Measurements from ENCODE around the gene SSX2IP.
A peak's percentile ranks its signal among the peaks of the same experiment; 100 is the strongest.

Gene SSX2IP

DNA sequence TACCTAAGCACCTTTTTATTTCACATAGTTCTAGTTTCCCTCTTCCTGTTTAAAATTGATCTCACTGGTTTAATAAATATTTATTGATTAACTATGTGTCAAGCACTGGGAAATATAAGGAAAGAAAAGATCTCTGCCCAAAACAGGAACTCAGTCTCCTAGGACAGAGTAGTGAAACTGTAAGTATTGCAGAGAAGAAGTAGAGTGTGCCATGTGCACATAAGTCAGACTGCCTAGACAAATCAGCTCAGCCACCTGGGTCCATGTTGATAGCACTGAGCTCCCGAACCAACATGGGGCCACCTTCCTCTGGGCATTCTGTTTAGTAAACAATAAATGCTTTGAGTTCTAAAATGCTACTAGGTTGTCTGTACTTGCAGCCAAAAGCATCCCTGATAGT, 9.8 kb upstream of the SSX2IP start:
- Mint-ChIP-seq H3K4me3 (no peak overlapping the region), H3K9me3 (no peaks in the 10 kb centered on the region), H3K36me3 (ENCODE audit: low read depth) (no peaks in the 10 kb centered on the region), H3K27me3 (no peaks in the 10 kb centered on the region), H3K27ac (peak overlapping the region; percentile 30), H3K4me1 (ENCODE audit: low read depth) (peaks cover 22% of the 10 kb centered on the region)
- intact Hi-C loops (cut with micrococcal nuclease): no loop called here

DNA sequence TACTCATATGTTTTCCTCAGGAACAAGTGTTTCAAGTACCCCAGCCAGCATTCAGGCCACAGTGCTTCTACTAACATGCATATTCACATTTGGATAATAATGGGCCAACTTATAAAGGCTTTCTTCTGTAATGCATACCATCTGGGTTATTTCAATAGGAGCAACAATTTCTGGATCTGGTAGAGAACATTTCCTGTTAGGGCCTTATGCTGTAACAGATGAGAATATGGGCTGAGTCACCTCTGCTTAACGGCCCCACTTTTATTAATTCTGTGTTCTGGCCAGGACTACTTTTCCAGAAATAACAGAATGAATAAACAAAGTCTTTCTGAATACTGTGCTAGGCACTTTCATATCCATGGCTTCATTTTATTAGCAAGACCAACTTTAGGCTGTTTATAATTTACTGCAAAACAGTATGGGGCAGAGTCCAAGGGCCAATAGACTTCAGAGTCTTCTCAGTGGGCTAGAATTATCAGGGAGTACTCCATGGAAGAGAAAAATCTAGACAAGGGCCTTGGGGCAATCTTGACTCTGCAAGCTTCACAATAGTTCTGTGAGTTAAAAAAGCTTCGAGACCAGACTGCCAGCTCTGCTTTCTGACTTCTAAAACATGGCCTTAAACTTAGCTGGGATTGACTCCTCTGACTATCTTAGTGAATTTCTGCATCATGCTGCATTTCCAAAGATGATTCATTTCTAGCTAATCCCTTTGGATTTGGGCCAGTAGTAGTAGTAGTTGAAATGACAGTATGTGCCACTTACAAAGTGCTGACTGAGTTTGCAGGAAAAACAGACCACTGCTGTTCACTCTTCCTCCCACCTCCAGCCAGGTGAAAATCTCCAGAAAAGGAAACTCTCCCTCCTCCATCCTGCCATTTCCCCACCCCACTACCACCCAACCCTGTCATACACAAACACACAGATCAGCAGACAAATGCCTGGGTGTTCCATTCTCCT, 8.2 kb upstream of the SSX2IP start:
- Mint-ChIP-seq H3K4me1 (ENCODE audit: low read depth) (peaks cover 22% of the 10 kb centered on the region), H3K4me3 (no peak overlapping the region), H3K27me3 (no peaks in the 10 kb centered on the region), H3K27ac (no peak overlapping the region), H3K9me3 (no peaks in the 10 kb centered on the region), H3K36me3 (ENCODE audit: low read depth) (no peaks in the 10 kb centered on the region)
- intact Hi-C loops (cut with micrococcal nuclease): loop anchor here (10.0 kb wide), 1 partner anchor 404 kb away; no protein-coding TSS in a partner anchor

DNA sequence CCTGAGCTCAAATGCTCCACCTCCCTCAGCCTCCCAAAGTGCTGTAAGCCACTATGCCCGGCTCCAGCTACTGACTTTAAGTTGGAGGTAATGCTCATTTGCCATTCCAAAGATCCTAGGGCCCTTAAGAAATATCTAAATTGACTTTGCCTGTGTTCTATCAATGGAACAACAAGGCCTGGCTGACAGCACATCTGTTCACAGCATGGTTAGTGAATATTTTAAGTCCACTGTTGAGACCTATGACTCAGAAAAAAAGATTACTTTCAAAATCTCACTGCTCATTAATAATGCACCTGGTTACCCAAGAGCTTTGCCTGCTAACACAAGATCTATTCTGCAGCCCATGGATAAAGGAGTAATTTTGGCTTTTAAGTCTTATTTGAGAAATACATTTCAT, 3.5 kb upstream of the SSX2IP start:
- Mint-ChIP-seq H3K4me1 (ENCODE audit: low read depth) (peaks cover 36% of the 10 kb centered on the region), H3K27ac (no peak overlapping the region), H3K36me3 (ENCODE audit: low read depth) (peaks cover 6% of the 10 kb centered on the region), H3K4me3 (no peak overlapping the region), H3K9me3 (no peaks in the 10 kb centered on the region), H3K27me3 (no peaks in the 10 kb centered on the region)
- intact Hi-C loops (cut with micrococcal nuclease): loop anchor here (5.0 to 10.0 kb wide), 5 partner anchors 71 to 584 kb away; partner anchors contain the start of genes BCL10 and CTBS

DNA sequence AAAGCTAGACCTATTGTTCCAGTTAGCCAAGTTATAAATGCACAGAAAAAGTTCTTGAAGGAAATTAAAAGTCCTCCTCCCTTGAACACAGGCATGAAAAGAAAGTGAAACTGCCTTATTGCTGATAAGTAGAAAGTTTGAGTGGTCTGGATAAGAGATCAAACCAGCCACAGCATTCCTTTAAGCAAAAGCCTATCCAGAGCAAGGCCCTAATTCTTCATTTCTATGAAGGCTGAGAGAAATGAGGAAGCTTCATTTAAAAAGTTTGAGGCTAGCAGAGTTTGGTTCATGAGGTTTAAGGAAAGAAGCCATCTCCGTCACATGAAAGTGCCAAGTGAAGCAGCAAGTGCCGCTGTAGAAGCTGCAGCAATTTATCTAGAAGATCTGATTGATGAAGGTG, 2.7 kb upstream of the SSX2IP start:
- Mint-ChIP-seq H3K4me3 (no peak overlapping the region), H3K4me1 (ENCODE audit: low read depth) (peaks cover 42% of the 10 kb centered on the region), H3K27me3 (no peaks in the 10 kb centered on the region), H3K27ac (peak overlapping the region; percentile 60), H3K36me3 (ENCODE audit: low read depth) (peaks cover 6% of the 10 kb centered on the region), H3K9me3 (no peaks in the 10 kb centered on the region)
- intact Hi-C loops (cut with micrococcal nuclease): loop anchor here (5.0 to 10.0 kb wide), 5 partner anchors 71 to 584 kb away; partner anchors contain the start of genes BCL10 and CTBS

DNA sequence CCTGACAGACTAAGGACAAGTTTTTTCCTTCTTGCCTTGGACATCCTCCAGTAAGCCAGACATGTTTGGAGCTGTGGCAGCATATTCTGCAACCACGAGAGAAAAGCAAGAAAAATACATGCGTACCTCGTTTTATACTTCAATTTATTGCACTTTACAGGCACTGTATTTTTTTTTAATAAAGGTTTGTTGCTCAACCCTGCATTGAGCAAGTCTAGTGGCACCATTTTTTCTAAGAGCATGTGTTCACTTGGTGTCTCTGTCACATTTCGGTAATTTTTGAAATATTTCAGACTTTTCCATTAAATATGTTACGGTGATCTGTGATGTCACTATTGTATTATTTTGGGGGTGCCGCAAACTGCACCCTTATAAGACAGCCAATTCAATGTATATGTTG, 2.1 kb upstream of the SSX2IP start:
- H3K36me3 Mint-ChIP-seq (ENCODE audit: low read depth): peaks cover 6% of the 10 kb centered on the region
- H3K4me3 Mint-ChIP-seq: no peak overlapping the region
- H3K4me1 Mint-ChIP-seq (ENCODE audit: low read depth): peaks cover 47% of the 10 kb centered on the region
- no peaks in the 10 kb centered on the region for H3K27me3 Mint-ChIP-seq
- intact Hi-C loops (cut with micrococcal nuclease): loop anchor here (5.0 to 10.0 kb wide), 5 partner anchors 70 to 585 kb away; partner anchors contain the start of genes BCL10 and CTBS
- peak overlapping the region; percentile 60 for H3K27ac Mint-ChIP-seq
- no peaks in the 10 kb centered on the region for H3K9me3 Mint-ChIP-seq

DNA sequence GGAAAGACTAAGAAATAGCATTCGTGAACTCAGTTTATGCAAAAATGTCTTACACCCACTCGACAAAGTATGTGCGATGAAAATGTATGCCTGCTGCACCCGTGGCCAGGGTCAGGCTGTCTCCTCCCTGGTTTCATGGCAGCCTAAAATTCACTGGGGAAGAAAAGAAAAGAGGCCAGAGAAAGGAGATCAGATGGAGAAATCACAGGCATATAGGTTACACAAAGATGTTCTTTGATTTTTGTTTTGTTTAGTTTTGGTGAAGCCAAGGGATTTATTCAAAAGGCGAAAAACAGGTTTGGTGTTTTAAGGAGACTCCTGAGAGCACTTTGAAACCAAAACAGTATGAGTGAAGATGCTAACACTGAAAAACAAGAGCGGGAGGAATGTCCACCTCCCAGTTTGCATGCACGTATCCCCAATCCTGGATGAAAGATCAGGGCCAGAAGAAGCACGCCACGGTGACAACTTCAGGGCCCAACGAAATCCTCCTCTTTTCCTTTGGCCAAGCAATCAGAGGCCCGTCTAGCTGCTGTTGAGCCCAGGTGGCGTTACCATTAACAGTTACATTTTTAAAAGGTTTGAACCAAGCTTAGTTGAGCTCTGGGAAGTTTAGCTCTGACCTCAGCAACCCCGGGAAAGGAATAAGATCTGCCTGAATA, 992 bp upstream of the SSX2IP start:
- intact Hi-C loops (cut with micrococcal nuclease): loop anchor here (2.0 to 10.0 kb wide), 6 partner anchors 69 to 586 kb away; partner anchors contain the start of genes BCL10, CTBS, GNG5 and SPATA1
- Mint-ChIP-seq H3K4me3 (peak overlapping the region; percentile 96), H3K4me1 (ENCODE audit: low read depth) (peaks cover 40% of the 10 kb centered on the region), H3K27me3 (no peaks in the 10 kb centered on the region), H3K27ac (peak overlapping the region; percentile 92), H3K9me3 (no peaks in the 10 kb centered on the region), H3K36me3 (ENCODE audit: low read depth) (peaks cover 6% of the 10 kb centered on the region)

DNA sequence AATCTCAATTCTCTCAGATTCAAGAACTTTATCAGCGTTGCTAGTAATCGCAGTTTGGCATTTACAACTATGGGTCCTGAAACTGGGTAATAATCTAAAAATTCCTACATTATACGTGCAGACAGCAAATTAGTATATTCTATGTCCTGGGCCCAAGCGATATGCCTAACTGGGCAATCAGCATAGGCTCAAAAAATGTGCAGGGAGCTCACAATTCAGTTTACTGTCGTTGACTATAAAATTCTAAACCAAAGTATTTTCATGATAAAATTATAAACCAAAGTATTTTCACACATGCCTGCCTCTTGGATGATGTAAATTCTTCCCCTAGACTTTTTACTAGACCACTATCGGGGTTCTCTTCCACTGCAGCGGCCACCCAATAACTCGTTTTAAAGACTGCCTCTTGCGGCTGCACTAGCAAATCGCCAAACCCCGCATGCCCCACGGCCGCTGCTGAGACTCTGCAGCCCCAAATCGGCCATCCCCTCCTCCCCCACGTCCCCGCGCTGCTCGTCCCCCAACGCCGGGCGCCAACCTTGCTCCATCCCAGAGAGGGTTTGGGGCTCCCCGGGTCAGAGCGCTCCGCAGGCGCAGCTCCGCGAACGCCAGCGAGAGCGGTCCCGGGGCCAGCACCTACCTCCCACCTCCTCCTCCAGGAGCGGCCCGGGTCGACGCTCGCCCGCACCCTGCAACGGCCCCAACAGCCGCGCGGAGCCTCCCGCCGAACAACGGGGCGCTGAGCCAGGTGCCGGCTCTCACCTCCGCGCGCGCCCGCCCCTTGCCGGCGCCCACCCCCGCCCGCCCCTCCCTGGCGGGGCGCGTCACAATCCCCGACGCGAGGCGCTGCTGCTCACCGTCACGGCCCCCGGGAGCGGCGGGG, 506 bp downstream of the SSX2IP start:
- Mint-ChIP-seq H3K27ac (peak overlapping the region; percentile 92), H3K4me1 (ENCODE audit: low read depth) (peaks cover 40% of the 10 kb centered on the region), H3K36me3 (ENCODE audit: low read depth) (peaks cover 6% of the 10 kb centered on the region), H3K27me3 (no peaks in the 10 kb centered on the region), H3K9me3 (no peaks in the 10 kb centered on the region), H3K4me3 (peak overlapping the region; percentile 96)
- intact Hi-C loops (cut with micrococcal nuclease): loop anchor here (2.0 to 10.0 kb wide), 7 partner anchors 67 to 588 kb away; partner anchors contain the start of genes BCL10, CTBS, GNG5 and PRKACB

DNA sequence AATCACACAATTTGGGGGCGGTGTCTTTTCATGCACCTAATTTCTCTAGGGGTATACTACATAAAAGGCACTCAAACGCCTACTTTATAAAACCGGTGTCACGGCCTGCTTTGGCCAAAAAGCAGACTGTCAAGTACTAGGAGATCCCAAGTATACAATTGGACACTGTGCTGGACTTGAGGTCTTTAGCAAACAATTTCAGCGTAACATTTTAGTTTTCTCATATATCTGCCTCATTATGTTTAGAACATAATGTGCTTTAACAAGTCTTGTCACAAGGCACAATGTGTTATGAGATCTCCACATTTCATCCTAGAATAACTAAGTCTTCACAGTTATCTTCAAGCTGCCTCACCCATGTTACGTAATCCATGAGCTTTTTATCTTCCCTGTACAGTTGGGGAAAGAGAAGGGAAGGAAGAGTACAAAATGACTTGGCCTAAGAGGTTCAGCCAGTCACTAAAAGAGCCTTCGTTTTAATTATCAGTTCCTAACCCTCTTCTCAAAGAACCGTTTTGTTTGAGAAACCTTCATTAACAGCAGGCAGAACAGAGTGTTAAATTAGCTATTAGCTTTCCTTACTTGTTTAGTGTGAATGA, 1.7 kb downstream of the SSX2IP start:
- Mint-ChIP-seq H3K27me3 (no peaks in the 10 kb centered on the region), H3K9me3 (no peaks in the 10 kb centered on the region), H3K4me3 (no peak overlapping the region), H3K36me3 (ENCODE audit: low read depth) (peaks cover 6% of the 10 kb centered on the region), H3K4me1 (ENCODE audit: low read depth) (peaks cover 40% of the 10 kb centered on the region), H3K27ac (no peak overlapping the region)
- intact Hi-C loops (cut with micrococcal nuclease): loop anchor here (5.0 kb wide), 1 partner anchor 546 kb away; the partner anchor contains the start of gene PRKACB

DNA sequence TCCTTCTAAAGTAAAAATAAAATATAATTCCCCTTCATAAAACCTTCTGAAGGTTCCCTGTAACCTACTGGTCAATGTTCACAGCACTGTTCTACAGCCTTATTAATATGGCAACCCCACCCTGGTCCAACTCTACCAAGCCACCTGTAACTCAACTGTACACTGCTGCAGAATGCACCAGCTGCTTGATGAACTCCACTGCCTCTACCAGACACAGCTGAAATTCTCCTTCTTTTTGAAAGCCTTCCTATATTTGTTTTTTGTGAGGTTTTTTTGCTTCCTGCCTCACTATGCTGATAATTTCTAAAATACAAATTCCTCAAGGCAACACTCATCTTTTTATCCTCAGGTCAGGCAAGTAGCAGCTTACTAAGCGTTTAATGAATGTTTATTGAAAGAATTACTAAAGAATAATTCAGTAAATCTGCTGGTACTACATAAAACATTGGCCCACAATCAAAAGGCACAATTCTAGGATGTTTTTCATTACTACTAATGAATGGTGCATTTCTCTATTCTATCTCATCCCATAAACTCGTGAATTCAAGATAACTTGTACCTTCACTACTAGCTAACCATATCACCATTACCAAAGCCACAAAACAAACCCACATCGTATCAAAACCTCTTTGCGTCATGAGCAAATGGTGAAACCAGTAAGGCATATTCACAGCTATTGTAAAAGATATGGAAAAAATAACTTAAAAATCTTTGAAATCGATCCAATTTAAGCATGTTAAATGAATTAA, 2.4 kb downstream of the SSX2IP start:
- H3K36me3 Mint-ChIP-seq (ENCODE audit: low read depth): peaks cover 6% of the 10 kb centered on the region
- H3K4me3 Mint-ChIP-seq: no peak overlapping the region
- H3K27ac Mint-ChIP-seq: no peak overlapping the region
- H3K9me3 Mint-ChIP-seq: no peaks in the 10 kb centered on the region
- peaks cover 36% of the 10 kb centered on the region for H3K4me1 Mint-ChIP-seq (ENCODE audit: low read depth)
- intact Hi-C loops (cut with micrococcal nuclease): loop anchor here (5.0 kb wide), 1 partner anchor 546 kb away; the partner anchor contains the start of gene PRKACB
- no peaks in the 10 kb centered on the region for H3K27me3 Mint-ChIP-seq

DNA sequence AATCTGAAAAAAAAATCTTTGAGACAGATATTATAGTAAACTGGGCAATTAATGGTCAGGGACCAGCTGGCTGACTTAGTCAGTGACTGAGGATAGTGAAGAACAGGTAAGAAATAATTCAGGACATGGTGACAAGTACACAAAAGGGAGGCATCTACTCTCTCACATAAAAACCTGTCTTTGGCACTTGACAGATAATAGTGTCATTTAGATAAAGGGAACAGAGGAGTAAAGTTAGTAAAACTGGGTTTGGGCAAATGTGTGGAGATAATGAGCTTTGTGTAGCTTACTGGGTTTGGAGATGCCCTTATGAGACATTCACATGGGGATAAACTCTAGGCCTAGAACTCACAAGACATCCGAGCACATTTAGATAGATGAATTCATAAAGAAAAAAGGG, 4.0 kb downstream of the SSX2IP start:
- H3K4me3 Mint-ChIP-seq: no peak overlapping the region
- intact Hi-C loops (cut with micrococcal nuclease): loop anchor here (5.0 kb wide), 1 partner anchor 544 kb away; the partner anchor contains the start of gene PRKACB
- peaks cover 6% of the 10 kb centered on the region for H3K36me3 Mint-ChIP-seq (ENCODE audit: low read depth)
- no peaks in the 10 kb centered on the region for H3K27me3 Mint-ChIP-seq
- no peaks in the 10 kb centered on the region for H3K9me3 Mint-ChIP-seq
- H3K4me1 Mint-ChIP-seq (ENCODE audit: low read depth): peaks cover 30% of the 10 kb centered on the region
- H3K27ac Mint-ChIP-seq: no peak overlapping the region

DNA sequence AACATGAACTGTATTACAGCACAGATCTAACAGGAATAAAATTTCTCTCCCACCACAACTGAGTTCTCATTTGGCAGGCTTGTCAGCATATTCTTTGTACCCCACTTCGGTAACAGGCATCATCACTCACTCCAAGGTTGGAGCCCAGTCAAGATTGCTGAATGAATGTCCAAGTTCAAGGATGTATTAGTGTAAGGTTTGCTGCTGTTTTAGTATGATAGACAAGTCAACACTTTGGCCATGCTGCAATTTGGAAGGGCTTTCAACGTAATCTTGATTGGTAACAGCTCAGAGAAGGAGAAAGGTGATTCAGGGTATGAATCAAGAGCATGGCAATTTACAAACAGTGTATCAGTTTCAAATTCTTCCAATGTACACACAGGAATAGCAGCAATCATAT, 6.8 kb downstream of the SSX2IP start:
- H3K9me3 Mint-ChIP-seq: peaks cover 2% of the 10 kb centered on the region
- no peak overlapping the region for H3K4me3 Mint-ChIP-seq
- H3K27me3 Mint-ChIP-seq: no peaks in the 10 kb centered on the region
- intact Hi-C loops (cut with micrococcal nuclease): no loop called here
- H3K36me3 Mint-ChIP-seq (ENCODE audit: low read depth): no peaks in the 10 kb centered on the region
- no peak overlapping the region for H3K27ac Mint-ChIP-seq
- peaks cover 10% of the 10 kb centered on the region for H3K4me1 Mint-ChIP-seq (ENCODE audit: low read depth)

DNA sequence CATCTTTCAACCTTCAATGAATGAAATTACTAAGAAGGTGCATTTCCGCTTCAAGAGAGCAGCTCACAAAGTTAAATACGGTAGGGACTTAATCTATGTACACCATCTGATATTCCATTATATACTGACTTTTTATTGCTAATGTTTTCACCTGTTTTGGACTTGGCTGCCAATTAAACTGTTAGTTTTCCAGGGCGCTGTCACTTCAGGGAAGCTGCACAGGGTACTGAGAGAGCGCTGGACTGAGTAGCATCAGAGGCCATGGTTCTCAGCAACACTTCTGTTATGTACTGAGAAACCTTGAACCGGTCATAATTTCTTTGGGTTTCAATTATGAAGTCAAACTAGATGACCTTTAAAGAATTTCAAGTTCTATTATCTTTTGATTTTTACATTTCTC, 8.2 kb downstream of the SSX2IP start:
- Mint-ChIP-seq H3K9me3 (peaks cover 9% of the 10 kb centered on the region), H3K27me3 (no peaks in the 10 kb centered on the region), H3K4me3 (no peak overlapping the region), H3K36me3 (ENCODE audit: low read depth) (no peaks in the 10 kb centered on the region), H3K27ac (no peak overlapping the region), H3K4me1 (ENCODE audit: low read depth) (no peaks in the 10 kb centered on the region)
- intact Hi-C loops (cut with micrococcal nuclease): no loop called here
